T-helper 22 cell (primary cell): ENCODE measurements around the gene NET1.

Source experiments
- DNase-seq: peaks from one replicate; pipeline ENCODE4 v3.0.0-alpha.2; 2020; ENCODE audit warnings: low read depth

NET1 gene

DNA sequence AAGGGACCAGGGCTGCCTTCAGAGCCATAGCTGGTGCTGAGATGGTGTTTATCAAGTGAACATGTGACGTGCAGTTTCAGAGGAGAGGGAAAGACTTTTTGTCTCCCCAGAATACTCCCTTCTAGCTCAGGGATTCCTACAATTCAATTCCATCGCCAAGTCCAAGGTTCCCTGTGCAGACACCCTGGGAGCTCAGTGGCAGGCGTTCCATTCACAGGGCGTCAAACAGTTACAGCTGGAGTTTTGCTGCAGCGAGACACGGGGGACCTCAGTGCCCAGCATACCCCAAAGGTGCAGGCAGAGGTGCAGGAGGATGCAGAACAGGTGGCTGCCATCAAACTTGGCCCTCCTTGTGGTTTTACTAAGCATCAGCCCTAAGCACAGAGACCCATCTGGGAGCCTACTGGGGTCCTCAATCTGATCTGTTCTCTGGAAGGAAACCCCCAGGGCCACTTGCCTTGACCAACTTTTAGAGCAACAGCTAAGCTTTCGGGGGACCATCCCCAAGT, 87.9 kb downstream of the NET1 start:
- DNase-seq: no peak

DNA sequence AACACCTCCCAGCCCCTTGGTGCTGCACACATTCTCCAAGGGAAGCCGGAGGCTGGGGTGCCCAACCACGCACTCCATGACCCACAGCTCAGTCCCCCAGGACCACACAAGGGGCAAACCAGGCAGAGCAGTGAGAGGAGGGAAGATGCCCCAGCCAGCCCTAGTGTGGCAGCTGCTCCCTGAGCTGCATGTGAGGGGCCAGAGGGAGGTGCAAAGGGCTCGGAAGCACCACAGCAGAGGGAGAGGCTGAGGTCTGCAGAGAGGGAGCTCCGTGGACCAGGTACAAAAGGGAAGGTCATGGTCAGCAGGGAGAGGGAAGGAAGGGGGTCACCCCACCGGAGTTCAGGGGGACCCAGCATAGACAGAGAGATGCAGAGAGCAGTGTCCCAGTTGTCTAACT, 88.6 kb downstream of the NET1 start:
- DNase-seq: no peak

DNA sequence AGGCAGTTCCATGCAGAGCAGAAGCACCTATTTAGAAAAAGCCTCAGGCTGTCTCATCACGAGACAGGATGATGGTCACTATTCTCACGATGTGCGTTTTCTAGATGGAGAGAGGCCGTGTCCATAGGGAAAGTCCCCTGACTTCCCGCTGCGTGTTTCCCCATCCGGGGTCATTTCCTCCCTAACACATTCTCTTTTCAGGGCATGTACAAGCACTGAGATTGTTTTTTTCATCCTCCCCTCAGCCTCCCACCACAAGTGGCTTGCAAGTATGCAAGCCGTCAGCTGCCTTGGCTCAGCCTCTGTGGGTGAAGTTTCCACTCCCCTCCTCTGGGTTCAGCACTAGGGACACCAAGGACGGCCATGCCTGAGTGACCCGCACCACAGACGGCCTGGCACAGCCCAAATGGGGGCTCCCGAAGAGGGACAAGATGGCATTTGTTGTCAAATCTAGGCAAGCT, 89.7 kb downstream of the NET1 start:
- no peak for DNase-seq

DNA sequence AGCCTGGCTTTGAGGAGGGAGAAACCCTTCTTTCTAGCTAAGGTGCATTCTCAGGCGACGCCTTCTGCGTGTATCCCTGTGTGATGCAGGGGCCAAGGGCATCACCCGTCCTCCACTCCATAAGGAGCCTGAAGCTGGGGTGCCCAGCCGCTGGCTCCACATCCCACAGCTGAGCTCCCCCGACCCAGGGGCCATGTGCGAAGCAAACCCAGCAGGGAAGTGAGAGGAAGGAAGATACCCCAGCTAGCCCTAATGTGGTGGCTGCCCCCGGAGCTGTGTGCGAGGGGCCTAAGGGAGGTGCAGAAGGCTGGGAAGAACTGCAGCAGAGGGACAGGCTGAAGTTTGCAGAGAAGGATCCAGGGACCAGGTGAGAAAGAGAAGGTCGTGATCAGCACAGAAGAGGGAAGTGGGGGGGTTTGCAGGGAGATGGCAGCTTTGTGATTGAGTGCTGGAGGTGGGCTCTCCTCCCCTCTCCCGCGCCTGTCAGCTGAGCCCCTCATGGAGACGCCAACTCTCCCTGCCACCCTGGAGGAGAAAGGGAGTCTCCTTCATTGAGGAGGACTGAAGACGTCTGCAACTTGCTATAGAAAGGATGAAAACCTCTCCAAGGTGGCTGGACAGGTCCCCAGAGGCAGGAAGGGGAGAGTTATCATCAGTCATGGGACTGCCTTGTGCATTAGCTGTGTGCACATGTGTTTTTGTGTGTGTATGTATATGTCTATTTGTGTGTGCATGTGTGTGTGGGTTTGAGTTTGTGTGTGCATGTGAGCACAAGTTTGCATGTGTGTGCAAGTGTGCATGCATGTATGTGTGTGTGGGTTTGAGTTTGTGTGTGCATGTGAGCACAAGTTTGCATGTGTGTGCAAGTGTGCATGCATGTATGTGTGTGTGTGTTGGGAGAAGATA, 90.5 kb downstream of the NET1 start:
- no peak for DNase-seq

DNA sequence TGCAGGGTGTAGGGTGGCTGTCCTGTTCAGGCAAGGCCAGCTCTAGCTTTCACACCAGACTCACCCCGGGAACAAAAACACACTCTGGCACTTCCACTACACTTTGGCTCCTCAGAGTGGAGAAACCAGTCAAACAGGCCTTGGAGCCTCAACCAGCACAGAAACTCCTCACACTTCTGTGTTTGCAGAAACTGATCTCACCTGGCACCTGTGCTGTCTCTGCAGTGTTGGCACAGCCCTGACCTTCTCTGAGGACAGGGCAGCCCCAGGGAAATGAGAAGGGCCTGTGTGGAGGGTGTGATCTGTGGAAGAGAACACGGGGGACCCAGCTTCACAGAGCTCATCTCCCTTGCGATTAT, 91.1 kb downstream of the NET1 start:
- DNase-seq: no peak

DNA sequence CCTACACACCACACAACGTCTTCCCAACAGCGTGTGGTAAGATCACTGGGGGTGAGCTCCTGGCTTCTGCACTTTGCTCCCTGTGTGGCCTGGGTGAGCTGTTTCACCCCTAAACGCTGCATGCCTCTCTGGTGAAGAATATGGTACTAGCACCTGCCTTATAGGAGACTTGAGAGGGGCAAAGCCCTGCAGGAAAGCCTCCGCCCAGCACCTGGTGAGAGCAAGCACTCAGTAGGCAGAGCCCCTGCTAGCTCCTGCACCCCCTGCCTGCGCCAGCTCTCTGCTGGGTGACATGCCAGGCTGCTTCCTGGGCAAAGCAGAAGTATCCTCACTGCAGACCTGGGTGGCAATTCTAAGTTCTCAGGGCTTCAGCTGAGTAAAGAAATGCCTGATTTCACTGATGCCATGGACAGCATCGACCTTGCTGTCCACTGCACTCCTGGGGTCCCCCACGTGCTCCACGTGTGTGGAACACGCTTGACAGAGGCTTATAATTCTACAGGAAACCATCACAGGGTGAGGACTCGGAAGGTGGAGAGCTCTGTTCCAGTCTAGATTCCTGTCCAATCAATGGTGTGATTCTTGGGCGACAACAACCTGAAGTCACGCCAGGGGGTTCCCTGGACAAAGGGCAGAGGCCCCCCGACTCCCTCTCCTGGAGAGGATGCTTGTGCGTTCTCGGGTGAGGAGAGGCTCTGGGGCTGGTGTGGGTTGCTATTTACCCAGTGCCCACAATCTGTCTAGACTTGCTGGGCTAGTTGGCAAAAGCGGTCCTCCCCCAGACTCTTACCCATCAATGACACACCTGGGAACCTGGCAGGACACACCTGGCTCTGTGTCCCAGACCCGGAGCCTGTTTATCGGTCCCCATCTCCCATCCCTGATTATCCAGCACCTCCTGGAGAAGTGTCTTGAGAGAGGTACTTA, 92.1 kb downstream of the NET1 start:
- no peak for DNase-seq

DNA sequence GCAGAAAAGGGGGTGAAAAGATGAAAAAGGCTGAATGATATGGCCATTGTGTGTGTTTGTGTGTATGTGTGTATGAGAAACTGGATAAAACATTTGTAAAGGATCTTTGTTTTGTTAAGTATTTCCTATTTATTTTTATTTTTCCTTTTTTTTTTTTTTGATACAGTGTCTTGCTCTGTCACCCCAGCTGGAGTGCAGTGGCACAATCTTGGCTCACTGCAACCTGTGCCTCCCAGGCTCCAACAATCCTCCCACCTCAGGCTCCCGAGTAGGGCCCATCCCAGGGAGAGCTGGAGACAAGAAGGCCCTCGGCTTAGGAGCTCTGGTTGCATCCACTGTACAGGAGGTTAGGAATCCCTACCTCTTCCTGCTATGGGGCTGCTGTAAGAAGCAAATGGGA, 93.9 kb downstream of the NET1 start:
- DNase-seq: no peak

DNA sequence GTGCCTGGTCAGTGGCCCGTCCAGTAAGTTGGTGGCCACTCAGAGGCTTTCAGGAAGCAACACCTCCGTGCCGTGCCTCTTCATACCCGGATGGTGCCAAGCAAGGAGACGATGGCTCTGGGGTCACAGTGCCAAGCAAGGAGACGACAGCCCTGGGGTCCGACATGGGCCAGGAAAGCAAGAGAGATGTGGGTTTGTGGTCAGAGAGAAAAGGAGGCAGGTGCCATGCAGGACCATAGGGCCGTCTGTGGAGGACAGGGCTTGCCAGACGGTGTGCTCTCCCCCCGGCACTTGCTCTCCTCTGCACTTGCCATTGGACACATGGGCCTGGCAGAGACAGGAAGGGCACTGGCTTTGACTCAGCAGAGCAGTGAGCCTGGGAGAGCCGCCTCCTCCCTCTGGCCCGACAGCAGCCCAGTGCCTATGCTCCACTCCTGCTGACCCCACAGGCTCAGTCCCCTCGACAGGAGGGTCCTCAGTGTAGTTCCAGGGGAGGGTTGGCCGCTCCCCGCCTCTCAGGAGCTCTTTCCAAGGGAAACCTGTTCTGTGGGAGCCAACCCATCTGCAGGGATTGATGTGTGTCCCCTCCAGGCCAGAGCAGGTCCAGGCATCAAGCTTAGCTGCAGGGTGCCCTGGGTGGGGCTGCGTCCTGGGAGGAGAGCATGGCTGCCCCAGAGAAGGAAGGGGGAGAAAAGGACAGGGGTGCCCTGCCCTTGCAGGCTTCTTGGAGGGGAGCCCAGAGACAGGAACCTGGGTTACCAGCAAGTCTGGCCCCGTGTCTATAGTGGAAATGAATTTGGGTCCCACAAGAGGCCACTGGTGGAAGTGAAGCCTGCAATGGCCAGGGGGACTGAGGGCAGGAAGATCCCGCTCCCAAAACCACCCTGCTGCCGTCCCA, 94.6 kb downstream of the NET1 start:
- no peak for DNase-seq

DNA sequence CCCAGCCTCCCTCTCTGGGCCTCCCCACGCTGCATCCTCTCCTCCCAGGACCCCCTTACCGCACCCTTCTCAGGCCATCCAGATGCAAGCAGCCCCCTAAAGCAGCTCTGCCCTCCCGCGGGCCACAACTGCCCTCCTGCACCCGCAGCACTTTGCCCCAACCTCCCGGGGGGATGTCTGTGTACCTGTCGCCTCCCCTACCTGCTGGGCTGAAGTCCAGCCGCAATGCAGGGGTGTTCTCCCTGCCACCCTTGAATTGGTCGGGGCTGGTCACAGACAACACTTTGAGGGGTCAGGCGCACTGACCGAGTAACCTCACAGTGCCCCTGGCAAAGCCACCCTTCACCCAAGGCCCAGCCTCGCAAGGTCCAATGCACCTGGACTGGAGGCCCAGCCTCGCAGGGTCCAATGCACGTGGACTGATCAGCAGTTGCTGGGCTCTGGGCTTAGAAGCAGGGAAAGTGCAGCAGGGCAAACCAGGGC, 95.3 kb downstream of the NET1 start:
- no peak for DNase-seq

DNA sequence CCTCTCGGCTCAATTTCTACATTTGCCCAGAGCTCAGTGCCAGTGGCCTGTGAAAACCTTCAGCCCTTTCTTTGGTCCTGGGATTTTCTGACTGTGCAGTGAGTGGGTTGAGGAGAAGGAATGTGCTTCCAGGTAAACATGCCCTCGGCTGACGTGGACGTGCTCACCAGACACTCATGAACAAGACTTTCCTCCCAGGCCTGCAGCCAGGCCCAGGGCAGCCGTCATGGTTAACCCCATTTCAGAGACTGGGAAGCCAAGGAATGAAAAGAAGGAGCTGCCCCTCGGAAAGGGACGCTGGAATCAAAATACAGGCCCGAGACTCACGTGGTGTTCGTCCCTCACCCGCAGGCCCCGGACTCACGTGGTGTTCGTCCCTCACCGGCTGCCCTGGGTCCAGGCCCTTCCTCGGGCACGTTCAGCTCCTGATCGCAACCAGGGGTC, 95.8 kb downstream of the NET1 start:
- no peak for DNase-seq
